IPS DF 4.7 (cell line): ENCODE measurements around the gene ALDH1L1.
"Not testable (repeated sequence)": the region's sequence is repeated elsewhere in the genome, so short reads cannot be mapped to it uniquely, and the experiment has no call there.

Source experiments
- DNase-seq: peaks from one replicate; pipeline ENCODE4 v3.0.0-alpha.2; 2013; ENCODE audit warnings: low spot score; ENCODE audit errors: extremely low read depth

Gene ALDH1L1

GRCh38 chr3:126083913-126084767 lies 96.2 kb downstream of the ALDH1L1 start, which contains the start of gene SLC41A3:
Gene SLC41A3 (minus strand): TSS chr3:126084124. CDS start chr3:126068219, 15,905 bp downstream.
- DNase-seq = no peak

- no peak for DNase-seq
These were observed 96.9 kb downstream of the ALDH1L1 start for GRCh38 chr3:126083511-126083912.

GRCh38 chr3:126083138-126083445 lies 97.3 kb downstream of the ALDH1L1 start:
- no peak for DNase-seq

GRCh38 chr3:126082362-126083137 lies 97.8 kb downstream of the ALDH1L1 start:
- DNase-seq = no peak

GRCh38 chr3:126081618-126082361 lies 98.6 kb downstream of the ALDH1L1 start:
- no peak for DNase-seq

- no peak for DNase-seq
These were observed 99.4 kb downstream of the ALDH1L1 start for GRCh38 chr3:126080970-126081369.

- no peak for DNase-seq
These were observed 101.5 kb downstream of the ALDH1L1 start for GRCh38 chr3:126078866-126079265.

- no peak for DNase-seq
These were observed 102.6 kb downstream of the ALDH1L1 start for GRCh38 chr3:126077754-126078153.

GRCh38 chr3:126076140-126076539 lies 104.2 kb downstream of the ALDH1L1 start:
- no peak for DNase-seq

- no peak for DNase-seq
These were observed 110.2 kb downstream of the ALDH1L1 start for GRCh38 chr3:126070146-126070545.

- no peak for DNase-seq
These were observed 112.4 kb downstream of the ALDH1L1 start for GRCh38 chr3:126067959-126068358.

GRCh38 chr3:126066676-126067075 lies 113.7 kb downstream of the ALDH1L1 start:
- not testable (repeated sequence) for DNase-seq

- DNase-seq = no peak
These were observed 114.5 kb downstream of the ALDH1L1 start for GRCh38 chr3:126065876-126066275.

GRCh38 chr3:126064627-126065258 lies 115.6 kb downstream of the ALDH1L1 start:
- DNase-seq = no peak

- DNase-seq = no peak
These were observed 116.9 kb downstream of the ALDH1L1 start for GRCh38 chr3:126063358-126063965.

- DNase-seq = no peak
These were observed 118.9 kb downstream of the ALDH1L1 start for GRCh38 chr3:126061301-126062032.

GRCh38 chr3:126060613-126061145 lies 119.7 kb downstream of the ALDH1L1 start:
- DNase-seq = no peak

- DNase-seq = no peak
These were observed 121.7 kb downstream of the ALDH1L1 start for GRCh38 chr3:126058666-126059065.

GRCh38 chr3:126057936-126058335 lies 122.5 kb downstream of the ALDH1L1 start:
- no peak for DNase-seq

GRCh38 chr3:126057501-126057819 lies 122.9 kb downstream of the ALDH1L1 start:
- no peak for DNase-seq
